Suppressor macrophage (primary cell): Measurements from ENCODE around the gene PRRC2C.
"Not testable (repeated sequence)": the region's sequence is repeated elsewhere in the genome, so short reads cannot be mapped to it uniquely, and the experiment has no call there.

Source experiments
- DNase-seq, 4 experiments: peaks; one replicate each; pipeline ENCODE4 v3.0.0-alpha.2; 2020 to 2022

The PRRC2C gene

DNA sequence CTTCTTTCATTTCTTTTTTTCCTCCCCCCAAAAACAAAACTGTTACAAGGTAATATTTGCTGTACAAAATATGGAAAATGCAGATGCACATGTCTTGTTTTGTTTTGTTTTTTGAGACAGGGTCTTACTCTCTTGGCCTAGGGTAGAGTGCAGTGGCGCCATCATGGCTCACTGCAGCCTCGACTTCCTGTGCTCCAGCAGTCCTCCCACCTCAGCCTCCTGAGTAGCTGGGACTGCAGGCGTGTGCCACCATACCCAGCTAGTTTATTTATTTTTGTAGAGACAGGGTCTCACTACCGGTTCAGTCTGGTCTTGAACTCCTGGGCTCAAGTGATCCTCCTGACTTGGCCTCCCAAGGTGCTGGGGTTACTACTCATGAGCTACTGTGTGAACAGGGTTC, 15.5 kb downstream of the PRRC2C start:
- DNase-seq = no peak

DNA sequence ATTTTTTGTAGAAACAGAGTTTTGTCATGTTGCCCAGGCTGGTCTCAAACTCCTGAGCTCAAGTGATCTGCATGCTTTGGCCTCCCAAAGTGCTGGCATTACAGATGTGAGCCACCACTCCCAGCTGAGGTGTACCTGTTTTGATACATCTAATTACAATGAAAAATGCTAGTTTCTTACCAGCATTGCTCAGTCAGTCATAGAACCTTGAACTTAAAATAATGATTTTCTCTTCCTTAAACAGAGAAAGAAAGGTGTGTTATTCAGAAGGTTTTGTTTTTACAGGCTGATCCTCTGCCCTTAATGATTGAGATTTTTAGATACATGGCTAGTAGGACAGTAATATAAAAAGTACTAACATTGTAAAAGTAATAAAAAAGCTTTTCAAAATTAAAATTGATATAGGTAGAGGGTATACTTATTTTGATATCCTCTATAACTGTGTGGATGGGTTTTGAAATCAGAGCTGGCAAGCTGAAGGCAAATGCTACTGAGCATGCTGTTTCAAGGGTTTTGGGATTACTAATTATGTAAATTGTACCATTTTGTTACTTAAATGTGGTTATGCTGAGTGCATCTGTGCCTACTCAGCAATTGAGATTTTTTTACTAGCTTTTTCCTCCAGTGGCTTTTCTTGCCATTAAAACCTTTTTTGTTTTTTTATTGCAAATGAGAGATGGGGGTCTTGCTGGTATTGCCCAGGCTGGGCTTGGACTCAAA, 16.1 kb downstream of the PRRC2C start:
- DNase-seq = no peak

DNA sequence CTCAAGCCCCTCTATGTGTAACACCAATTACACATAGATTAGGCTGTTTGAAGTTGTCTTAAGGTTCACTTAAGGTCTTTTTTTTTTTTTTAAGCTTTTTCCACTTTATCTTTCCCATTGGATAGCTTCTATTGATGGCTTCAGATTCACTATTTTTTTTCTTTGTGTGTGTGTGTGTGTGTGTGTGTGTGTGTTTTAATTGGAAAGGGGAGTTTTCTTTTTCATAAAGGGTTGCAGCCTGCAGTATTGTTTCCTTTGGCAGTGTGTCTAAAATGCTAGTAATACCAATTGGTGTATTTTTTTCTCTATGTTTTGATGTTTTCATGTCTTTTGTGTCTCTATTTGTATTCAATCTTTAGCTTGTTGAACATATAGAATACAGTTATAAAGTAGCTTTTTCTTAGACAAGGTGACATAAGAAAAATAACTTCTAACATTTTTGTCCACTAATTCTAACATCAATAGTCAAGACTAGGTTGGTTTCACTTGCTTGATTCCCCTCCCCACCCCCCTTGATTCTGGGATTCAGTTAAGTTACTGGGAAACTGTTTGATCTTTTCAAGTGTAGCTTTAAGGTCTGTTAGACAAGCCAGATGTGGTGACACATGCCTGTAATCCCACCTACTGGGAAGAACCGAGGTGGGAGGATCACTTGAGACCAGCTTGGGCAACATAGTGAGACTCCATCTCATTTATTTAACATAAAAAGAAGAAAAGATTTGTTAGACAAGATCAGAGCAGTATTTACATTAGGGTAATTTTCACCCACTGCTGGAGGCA, 21.4 kb downstream of the PRRC2C start:
- no peak for DNase-seq

DNA sequence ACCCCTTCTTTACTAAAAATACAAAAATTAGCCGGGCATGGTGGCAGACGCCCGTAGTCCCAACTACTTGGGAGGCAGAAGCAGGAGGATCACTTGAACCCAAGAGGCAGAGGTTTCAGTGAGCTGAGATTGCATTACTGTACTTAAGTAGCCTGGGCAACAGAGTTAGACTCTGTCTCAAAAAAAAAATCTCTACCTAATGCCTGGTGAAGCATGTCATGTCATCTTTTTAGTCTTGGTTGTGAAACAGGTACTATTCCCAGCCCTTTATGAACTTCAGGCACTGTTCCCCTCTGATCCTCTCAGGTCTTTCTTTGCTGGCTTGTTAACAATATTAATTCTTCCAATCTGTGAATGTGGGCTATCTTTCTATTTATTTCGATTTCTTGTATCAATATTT, 22.1 kb downstream of the PRRC2C start:
- peak in 1 of 4 experiments; percentile 8 for DNase-seq

DNA sequence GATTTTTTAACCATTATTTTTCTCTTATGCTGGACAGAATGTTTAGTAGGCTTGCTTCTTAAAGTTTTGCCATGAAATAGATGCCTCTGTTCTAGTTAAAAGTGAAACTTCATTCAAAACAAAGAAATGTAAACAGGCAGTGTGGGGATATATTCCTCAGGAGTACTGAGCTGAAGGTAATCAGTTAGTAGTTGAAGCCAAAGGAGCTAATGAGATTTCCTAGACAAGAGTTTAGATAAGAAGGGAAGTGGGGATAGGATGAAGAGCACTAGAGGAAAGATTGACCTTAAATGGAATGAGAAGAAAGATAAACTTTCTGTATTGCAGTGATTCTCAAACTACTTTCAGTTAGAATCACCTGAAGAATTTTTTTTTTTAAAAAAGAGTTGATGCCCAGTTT, 23.9 kb downstream of the PRRC2C start:
- no peak for DNase-seq

DNA sequence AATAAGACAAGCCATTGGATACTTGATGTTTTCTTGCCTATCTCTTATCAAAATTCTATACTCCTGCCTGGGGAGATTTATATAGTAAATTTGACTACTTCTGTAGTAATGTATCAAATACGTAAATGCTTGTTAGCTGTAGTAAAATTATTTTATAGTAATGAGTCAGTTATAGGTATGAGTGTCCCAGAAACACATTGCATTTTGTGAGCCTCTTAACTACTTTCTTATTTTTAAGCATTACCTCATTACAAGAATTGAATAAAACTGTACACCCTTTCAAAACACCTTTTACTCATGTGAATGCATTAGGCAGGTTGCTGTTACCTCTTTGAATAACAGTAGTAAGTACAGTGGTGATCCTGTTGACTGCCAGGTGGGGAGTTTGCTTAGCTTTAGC, 28.4 kb downstream of the PRRC2C start:
- no peak for DNase-seq

DNA sequence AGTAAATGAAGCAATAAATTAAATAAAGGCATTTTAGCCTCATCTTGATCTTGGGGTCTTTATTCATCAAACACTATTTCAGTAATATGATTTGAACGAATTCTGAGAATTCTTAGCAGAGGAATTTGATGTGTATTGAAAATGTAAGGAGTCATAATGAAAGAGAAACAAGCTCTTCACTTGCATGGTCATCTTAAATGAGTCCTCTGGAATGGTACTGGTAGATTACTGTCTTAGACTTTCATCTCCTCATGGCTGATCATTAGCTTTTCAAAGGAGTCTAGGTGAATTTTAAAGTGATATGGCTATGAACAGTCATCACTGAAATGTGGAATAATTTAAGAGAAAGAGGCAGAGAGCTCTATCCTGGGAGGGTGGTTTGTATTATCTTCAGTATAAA, 30.0 kb downstream of the PRRC2C start:
- no peak for DNase-seq

DNA sequence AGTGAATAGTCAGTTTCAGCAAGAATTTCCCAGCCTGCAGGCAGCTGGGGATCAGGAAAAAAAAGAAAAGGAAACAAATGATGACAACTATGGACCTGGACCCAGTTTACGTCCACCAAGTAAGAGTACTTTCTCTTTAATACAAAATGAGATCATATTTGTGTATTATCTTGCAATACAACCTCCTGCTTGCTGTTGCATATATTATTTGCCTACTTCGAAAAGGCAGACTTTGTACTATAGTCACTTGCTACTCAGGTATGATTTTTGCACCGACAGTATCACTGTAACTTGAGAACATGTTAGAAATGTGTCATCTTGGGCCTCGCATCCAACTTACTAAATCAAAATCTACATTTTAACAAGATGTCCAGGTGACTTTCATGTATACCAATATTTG, 30.4 kb downstream of the PRRC2C start:
- DNase-seq = no peak

DNA sequence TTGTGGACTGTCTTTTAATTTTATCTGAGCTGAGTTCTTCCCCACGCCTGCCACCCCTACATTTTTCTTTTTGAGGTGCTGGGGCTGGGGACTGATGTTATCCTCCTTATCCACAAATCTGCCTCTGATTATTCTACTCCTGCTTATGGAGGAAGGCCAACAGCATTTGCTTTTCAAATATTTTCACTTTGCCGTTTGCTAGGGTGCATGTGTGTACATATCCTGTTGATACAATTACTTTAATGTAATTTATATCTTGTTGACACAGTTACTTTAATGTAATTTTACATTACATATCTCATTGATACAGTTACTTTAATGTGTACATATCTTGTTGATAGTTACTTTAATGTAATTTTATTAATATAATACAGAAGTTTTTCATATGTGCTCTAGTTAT, 36.2 kb downstream of the PRRC2C start:
- DNase-seq = no peak

DNA sequence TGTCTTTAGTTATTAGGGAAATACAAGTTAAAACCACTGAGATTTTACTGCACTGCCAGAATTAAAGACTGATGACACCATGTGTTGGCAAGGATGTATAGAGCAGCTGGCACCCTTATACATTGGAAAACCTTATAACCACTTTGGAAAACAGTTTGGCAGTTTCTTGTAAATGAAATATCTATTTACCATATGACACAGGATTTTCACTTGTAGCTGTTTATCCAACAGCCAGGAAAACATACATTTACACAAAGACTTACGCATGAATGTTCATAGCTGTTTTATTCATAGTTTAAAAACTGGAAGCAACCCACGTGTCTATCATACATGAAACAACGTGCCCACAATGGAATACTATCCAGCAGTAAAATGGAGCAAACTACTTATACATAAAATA, 45.3 kb downstream of the PRRC2C start:
- DNase-seq = no peak

DNA sequence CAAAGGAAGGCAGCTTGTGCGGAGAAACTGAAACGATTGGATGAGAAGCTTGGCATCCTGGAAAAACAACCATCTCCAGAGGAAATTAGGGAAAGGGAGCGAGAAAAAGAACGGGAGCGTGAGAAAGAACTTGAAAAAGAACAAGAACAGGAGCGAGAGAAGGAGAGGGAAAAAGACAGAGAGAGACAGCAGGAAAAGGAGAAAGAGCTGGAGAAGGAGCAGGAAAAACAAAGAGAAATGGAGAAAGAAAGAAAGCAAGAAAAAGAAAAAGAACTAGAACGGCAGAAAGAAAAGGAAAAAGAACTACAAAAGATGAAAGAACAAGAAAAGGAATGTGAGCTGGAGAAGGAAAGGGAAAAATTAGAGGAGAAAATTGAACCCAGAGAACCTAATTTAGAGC, 47.2 kb downstream of the PRRC2C start:
- DNase-seq = no peak

DNA sequence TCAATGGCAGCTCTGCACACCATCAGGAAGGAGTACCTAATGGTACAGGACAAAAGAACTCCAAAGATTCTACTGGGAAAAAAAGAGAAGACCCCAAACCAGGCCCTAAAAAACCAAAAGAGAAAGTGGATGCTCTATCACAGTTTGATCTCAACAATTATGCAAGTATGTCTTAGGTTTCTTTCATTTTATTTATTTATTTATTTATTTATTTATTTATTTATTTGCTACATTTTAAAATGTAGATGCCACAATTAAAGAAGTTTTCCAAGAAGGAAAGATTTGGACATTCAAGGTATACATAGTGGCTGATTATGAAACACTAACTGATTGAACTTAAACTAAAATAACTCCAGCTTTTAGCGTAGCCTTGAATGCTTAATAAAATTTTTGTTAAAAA, 60.2 kb downstream of the PRRC2C start:
- no peak for DNase-seq

DNA sequence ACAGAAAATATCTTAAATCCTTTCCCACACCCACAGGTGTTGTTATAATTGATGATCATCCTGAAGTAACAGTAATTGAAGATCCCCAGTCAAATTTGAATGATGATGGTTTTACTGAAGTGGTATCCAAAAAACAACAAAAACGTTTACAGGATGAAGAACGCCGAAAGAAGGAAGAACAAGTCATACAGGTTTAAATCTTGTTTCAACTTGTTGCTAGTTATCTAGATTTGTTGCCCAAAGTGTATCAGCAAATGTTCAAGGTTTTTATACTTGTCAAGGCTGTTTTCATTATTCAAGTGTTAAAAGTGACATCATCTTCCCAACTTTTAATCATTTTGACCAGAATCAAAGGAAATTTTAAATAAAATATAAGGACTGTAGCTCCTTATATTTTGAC, 64.7 kb downstream of the PRRC2C start:
- DNase-seq = no peak

DNA sequence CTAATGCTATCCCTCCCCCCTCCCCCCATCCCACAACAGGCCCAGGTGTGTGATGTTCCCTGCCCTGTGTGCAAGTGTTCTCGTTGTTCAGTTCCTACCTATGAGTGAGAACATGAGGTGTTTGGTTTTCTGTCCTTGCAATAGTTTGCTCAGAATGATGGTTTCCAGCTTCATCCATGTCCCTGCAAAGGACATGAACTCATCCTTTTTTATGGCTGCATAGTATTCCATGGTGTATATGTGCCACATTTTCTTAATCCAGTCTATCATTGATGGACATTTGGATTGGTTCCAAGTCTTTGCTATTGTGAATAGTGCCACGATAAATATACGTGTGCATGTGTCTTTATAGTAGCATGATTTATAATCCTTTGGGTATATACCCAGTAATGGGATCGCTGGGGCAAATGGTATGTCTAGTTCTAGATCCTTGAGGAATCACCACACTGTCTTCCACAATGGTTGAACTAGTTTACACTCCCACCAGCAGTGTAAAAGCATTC, 65.3 kb downstream of the PRRC2C start:
- DNase-seq = not testable (repeated sequence)

DNA sequence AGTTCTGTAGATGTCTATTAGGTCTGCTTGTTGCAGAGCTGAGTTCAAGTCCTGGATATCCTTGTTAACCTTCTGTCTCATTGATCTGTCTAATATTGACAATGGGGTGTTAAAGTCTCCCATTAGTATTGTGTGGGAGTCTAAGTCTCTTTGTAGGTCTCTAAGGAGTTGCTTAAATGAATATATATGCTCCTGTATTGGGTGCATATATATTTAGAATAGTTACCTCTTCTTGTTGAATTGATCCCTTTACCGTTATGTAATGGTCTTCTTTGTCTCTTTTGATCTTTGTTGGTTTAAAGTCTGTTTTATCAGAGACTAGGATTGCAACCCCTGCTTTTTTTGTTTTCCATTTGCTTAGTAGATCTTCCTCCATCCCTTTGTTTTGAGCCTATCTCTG, 68.6 kb downstream of the PRRC2C start:
- DNase-seq = peak; percentile 11 to 62 (median 28)

DNA sequence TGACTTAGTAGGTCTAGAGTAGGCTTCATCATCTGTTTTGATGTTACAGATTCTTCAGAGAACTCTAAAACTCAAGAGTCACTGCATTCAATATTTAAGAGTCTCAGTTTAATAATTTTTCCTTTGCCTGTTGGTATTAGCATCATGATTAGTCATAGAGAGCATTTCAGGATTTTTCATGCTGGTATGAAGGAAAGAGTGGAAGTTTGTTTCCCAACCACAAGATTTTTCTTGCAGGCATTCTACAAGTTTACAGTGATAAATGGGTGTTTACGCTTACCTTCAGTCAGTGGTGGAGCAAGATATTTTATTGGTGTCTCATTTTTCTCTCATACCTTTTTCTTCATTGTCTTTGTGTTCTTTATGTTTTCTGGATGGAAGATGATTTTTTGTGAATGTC, 78.3 kb downstream of the PRRC2C start:
- no peak for DNase-seq

DNA sequence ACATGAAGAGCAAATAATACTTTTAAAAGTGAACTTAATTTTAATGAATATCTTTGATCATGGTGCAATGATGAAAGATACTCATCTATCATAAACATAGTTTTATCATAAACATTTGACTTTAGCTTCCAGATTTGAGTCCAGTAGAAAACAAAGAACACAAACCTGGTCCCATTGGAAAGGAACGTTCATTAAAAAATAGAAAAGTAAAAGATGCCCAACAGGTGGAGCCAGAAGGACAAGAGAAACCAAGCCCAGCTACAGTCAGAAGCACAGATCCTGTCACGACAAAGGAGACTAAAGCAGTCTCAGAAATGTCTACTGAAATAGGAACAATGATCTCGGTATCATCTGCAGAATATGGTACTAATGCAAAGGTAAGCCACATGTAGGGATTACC, 81.1 kb downstream of the PRRC2C start:
- no peak for DNase-seq

DNA sequence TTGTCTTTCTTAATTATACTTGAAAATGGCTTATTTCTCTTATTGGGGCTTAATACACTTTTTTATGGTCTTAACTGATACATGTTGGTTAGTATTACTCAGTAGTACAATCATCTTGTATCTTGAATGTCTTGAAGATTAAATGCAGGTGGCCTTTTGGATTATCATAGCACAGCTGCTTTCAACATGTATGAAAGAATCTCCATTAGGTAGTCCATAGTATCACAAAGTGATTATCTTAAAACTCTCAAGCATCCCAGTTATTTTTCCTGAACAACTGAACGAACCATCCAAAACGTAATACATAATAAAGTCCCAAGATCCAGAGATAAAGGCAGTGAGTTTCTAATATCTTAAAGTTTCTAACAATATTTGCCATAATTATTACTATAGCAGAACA, 85.0 kb downstream of the PRRC2C start:
- DNase-seq = no peak

DNA sequence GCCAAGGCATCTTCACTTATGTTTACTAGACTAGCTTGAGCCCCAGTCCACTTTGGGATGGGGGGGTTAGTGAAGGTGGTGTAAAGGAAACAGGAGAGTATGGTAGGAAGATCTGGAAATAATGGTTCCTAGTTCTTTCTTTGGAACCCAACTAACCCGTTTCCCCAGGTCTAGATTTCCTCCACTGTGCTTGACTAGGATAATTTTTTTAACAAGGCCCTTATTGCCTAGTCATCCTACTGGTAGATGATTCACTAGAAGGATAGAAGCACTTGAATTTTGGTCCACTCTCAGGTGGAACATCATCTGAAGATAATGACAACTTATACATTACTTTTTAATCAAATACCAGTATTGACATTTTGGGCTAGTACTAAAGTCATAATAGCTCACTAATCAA, 90.8 kb downstream of the PRRC2C start:
- no peak for DNase-seq

DNA sequence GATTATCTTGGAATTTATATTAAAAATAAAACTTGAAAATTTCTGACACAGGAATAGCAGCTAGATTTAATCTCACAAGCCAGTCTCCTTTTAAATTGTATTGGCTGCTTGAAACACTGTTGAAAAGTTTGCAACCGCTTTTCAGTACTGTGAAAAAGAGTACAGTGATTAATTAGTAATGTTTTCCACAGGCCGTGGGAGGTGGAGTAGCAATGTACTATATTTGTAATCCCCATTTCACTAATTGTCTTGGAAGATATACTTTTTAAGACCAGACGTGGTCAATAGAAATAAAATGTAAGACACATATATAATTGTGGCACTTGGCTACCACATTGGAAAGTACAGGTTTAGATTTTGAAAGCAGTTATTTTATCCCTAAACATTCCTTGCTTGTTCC, 95.9 kb downstream of the PRRC2C start:
- DNase-seq = no peak

DNA sequence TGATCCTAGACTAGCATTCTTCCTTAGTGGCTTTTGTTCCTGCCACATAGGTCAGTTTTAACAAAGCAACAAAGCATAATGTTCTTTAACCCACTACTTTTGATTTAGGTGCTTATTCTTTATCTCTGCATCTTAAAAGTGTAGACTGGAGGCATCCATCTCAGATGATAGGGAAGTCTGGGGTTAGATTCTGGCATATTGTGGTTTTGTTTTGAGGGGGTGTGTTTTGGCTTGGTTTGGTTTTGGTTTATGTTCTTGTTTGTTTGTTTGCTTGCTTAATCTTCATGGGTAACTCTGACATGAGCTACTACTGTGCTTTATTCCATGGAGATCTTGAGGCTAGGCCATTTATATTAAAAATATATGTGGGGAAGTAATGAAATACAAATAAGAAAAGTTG, 96.4 kb downstream of the PRRC2C start:
- DNase-seq = no peak

DNA sequence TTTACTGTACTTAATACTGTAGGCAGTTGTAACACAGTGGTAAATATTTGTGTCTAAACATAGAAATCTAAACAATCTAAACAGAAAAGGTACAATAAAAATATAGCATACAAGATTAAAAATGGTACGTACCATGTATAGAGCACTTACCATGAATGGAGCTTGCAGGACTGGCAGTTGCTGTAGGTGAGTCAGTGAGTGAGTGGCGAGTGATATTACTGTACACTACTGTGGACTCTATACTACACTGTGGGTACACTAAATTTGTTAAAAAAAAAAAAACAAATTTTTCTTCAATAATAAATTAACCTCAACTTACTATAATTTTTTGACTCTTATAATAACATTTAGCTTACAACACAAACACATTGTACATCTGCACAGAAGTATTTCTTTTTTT, 97.3 kb downstream of the PRRC2C start:
- no peak for DNase-seq

DNA sequence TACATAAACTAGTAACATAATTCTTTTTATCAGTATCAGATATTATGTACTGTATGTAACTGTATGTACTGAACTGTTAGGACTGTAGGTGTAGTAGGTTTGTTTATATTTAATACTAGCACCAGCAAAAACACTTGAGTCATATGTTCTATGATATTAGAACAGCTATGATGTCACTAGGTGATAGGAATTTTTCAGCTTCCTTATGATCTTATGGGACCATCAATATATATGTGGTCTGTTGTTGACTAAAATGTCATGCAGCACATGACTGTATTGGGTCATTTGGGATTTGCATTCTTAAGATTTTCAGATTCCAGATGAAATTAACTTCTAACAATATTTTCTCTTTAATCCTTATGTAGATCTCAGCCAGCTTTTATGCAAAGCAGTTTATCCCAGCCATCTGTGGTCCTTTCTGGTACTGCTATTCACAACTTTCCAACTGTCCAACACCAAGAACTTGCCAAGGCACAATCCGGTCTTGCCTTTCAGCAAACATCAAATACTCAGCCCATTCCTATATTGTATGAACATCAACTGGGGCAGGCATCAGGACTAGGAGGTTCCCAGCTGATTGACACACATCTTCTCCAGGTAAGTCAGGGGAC, 98.4 kb downstream of the PRRC2C start:
- no peak for DNase-seq

DNA sequence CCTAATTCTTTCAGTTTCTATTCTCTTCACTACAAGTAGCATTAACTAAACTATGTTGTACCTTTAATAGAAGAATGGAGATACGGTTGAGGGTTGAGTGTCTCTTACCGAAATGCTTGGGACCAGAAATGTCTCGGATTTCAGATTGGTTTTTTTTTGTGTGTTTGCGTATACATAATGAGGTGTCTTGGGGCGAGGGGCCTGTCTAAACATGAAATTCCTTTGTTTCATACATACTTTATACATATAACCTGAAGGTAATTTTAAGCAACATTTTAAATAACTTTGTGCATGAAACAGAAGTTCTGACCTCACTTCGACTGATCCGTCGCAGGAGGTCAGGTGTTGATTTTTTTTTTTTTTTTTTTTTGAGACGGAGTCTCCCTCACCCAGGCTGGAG, 100.4 kb downstream of the PRRC2C start:
- DNase-seq = no peak
